ENCODE results near the gene CEP55.

Gene CEP55

GRCh38 chr10:93496322-93497041 lies at the start of gene CEP55:
CEP55 (plus strand) TSS chr10:93496612; CDS start chr10:93500052, 3,440 bp downstream.
- Mint-ChIP-seq H3K4me1 (peaks cover 12 to 19% of the 10 kb centered on the region in 2 donors), H3K27ac (peak within 1 kb of the TSS; percentile 81), H3K4me3 (peak within 1 kb of the TSS; percentile 91 to 93), H3K9me3 (no peaks in the 10 kb centered on the region), H3K36me3 (no peaks in the 10 kb centered on the region), H3K27me3 (peaks cover 0 to 12% of the 10 kb centered on the region in 2 donors)
- ATAC-seq (replicated peaks) (peak; percentile 99), DNase-seq (peak; percentile 93)

GRCh38 chr10:93447019-93447418 lies 49.4 kb upstream of the CEP55 start:
- Mint-ChIP-seq H3K9me3 (peaks cover 0 to 1% of the 10 kb centered on the region in 2 donors), H3K4me3 (no peak overlapping the region)

GRCh38 chr10:93447970-93448369 lies 48.4 kb upstream of the CEP55 start:
- H3K27ac Mint-ChIP-seq = no peak overlapping the region
- peaks cover 0 to 4% of the 10 kb centered on the region in 2 donors for H3K36me3 Mint-ChIP-seq
- no peak for ATAC-seq (replicated peaks)

More at GRCh38 chr10:93447019-93447418, 49.4 kb upstream of the CEP55 start:
- no peak overlapping the region for H3K27ac Mint-ChIP-seq
- DNase-seq = no peak
- no peak for ATAC-seq (replicated peaks)
- H3K4me1 Mint-ChIP-seq = no peaks in the 10 kb centered on the region
- H3K36me3 Mint-ChIP-seq = peaks cover 0 to 4% of the 10 kb centered on the region in 2 donors
- H3K27me3 Mint-ChIP-seq = peaks cover 0 to 5% of the 10 kb centered on the region in 2 donors

GRCh38 chr10:93451244-93451947 lies 45.0 kb upstream of the CEP55 start:
- Mint-ChIP-seq H3K27ac (no peak overlapping the region), H3K9me3 (no peaks in the 10 kb centered on the region), H3K36me3 (no peaks in the 10 kb centered on the region), H3K4me3 (no peak overlapping the region), H3K4me1 (no peaks in the 10 kb centered on the region), H3K27me3 (no peaks in the 10 kb centered on the region)
- DNase-seq (no peak), ATAC-seq (replicated peaks) (no peak)

More at GRCh38 chr10:93447970-93448369, 48.4 kb upstream of the CEP55 start:
- DNase-seq = no peak
- Mint-ChIP-seq H3K9me3 (peaks cover 0 to 1% of the 10 kb centered on the region in 2 donors), H3K4me1 (no peaks in the 10 kb centered on the region), H3K4me3 (no peak overlapping the region), H3K27me3 (peaks cover 0 to 5% of the 10 kb centered on the region in 2 donors)

- H3K27ac Mint-ChIP-seq = no peak overlapping the region
- H3K4me1 Mint-ChIP-seq = no peaks in the 10 kb centered on the region
- DNase-seq (no peak), ATAC-seq (replicated peaks) (peak; percentile 16 to 54)
- no peaks in the 10 kb centered on the region for H3K9me3 Mint-ChIP-seq
- H3K36me3 Mint-ChIP-seq = no peaks in the 10 kb centered on the region
- no peaks in the 10 kb centered on the region for H3K27me3 Mint-ChIP-seq
- H3K4me3 Mint-ChIP-seq = no peak overlapping the region
Observed at GRCh38 chr10:93452143-93452542, 44.3 kb upstream of the CEP55 start.

- peaks cover 0 to 4% of the 10 kb centered on the region in 2 donors for H3K27me3 Mint-ChIP-seq
- no peaks in the 10 kb centered on the region for H3K36me3 Mint-ChIP-seq
- no peak overlapping the region for H3K4me3 Mint-ChIP-seq
- ATAC-seq (replicated peaks) (no peak), DNase-seq (no peak)
- H3K9me3 Mint-ChIP-seq = no peaks in the 10 kb centered on the region
- no peak overlapping the region for H3K27ac Mint-ChIP-seq
- peaks cover 0 to 5% of the 10 kb centered on the region in 2 donors for H3K4me1 Mint-ChIP-seq
Observed at GRCh38 chr10:93454146-93454545, 42.3 kb upstream of the CEP55 start.

- H3K27me3 Mint-ChIP-seq = peaks cover under 1 to 5% of the 10 kb centered on the region in 2 donors
- H3K27ac Mint-ChIP-seq = no peak overlapping the region
- no peak overlapping the region for H3K4me3 Mint-ChIP-seq
- peaks cover 0 to 5% of the 10 kb centered on the region in 2 donors for H3K4me1 Mint-ChIP-seq
- H3K9me3 Mint-ChIP-seq = no peaks in the 10 kb centered on the region
- peaks cover 0 to under 1% of the 10 kb centered on the region in 2 donors for H3K36me3 Mint-ChIP-seq
- ATAC-seq (replicated peaks) (no peak), DNase-seq (no peak)
Observed at GRCh38 chr10:93454736-93455135, 41.7 kb upstream of the CEP55 start.

GRCh38 chr10:93456480-93456879 lies 39.9 kb upstream of the CEP55 start:
- Mint-ChIP-seq H3K36me3 (peaks cover 0 to 1% of the 10 kb centered on the region in 2 donors), H3K4me1 (peaks cover 5 to 9% of the 10 kb centered on the region in 2 donors), H3K9me3 (no peaks in the 10 kb centered on the region), H3K4me3 (no peak overlapping the region), H3K27ac (no peak overlapping the region), H3K27me3 (peaks cover 5 to 9% of the 10 kb centered on the region in 2 donors)
- ATAC-seq (replicated peaks) (no peak), DNase-seq (no peak)

- H3K36me3 Mint-ChIP-seq = peaks cover 0 to 1% of the 10 kb centered on the region in 2 donors
- H3K27me3 Mint-ChIP-seq = peaks cover 5 to 9% of the 10 kb centered on the region in 2 donors
- ATAC-seq (replicated peaks) (no peak), DNase-seq (no peak)
- no peaks in the 10 kb centered on the region for H3K9me3 Mint-ChIP-seq
- peaks cover 9 to 16% of the 10 kb centered on the region in 2 donors for H3K4me1 Mint-ChIP-seq
- no peak overlapping the region for H3K4me3 Mint-ChIP-seq
- H3K27ac Mint-ChIP-seq = no peak overlapping the region
Observed at GRCh38 chr10:93457511-93457910, 38.9 kb upstream of the CEP55 start.

- H3K9me3 Mint-ChIP-seq = peaks cover 0 to 1% of the 10 kb centered on the region in 2 donors
Observed at GRCh38 chr10:93458821-93459257, 37.6 kb upstream of the CEP55 start.

GRCh38 chr10:93459466-93459865 lies 36.9 kb upstream of the CEP55 start:
- H3K27me3 Mint-ChIP-seq = peaks cover 5 to 9% of the 10 kb centered on the region in 2 donors
- peaks cover 14 to 23% of the 10 kb centered on the region in 2 donors for H3K4me1 Mint-ChIP-seq
- H3K27ac Mint-ChIP-seq = no peak overlapping the region
- H3K9me3 Mint-ChIP-seq = peaks cover 0 to 1% of the 10 kb centered on the region in 2 donors
- DNase-seq = no peak
- ATAC-seq (replicated peaks) = no peak
- H3K36me3 Mint-ChIP-seq = peaks cover 0 to 1% of the 10 kb centered on the region in 2 donors
- no peak overlapping the region for H3K4me3 Mint-ChIP-seq

More at GRCh38 chr10:93458821-93459257, 37.6 kb upstream of the CEP55 start:
- H3K27ac Mint-ChIP-seq = no peak overlapping the region
- H3K27me3 Mint-ChIP-seq = peaks cover 5 to 9% of the 10 kb centered on the region in 2 donors
- DNase-seq (no peak), ATAC-seq (replicated peaks) (no peak)
- H3K4me1 Mint-ChIP-seq = peaks cover 14 to 23% of the 10 kb centered on the region in 2 donors
- no peak overlapping the region for H3K4me3 Mint-ChIP-seq
- H3K36me3 Mint-ChIP-seq = peaks cover 0 to 1% of the 10 kb centered on the region in 2 donors

- H3K36me3 Mint-ChIP-seq = peaks cover 0 to 1% of the 10 kb centered on the region in 2 donors
- H3K4me3 Mint-ChIP-seq = no peak overlapping the region
- H3K9me3 Mint-ChIP-seq = peaks cover 0 to 1% of the 10 kb centered on the region in 2 donors
- peaks cover 5 to 9% of the 10 kb centered on the region in 2 donors for H3K27me3 Mint-ChIP-seq
- DNase-seq (no peak), ATAC-seq (replicated peaks) (no peak)
- H3K4me1 Mint-ChIP-seq = peaks cover 14 to 23% of the 10 kb centered on the region in 2 donors
- H3K27ac Mint-ChIP-seq = peak overlapping the region; percentile 1
Observed at GRCh38 chr10:93461109-93461806, 35.2 kb upstream of the CEP55 start.

- H3K4me3 Mint-ChIP-seq = no peak overlapping the region
- DNase-seq (no peak), ATAC-seq (replicated peaks) (peak; percentile 58 to 65)
- H3K27ac Mint-ChIP-seq = no peak overlapping the region
- peaks cover 5 to 9% of the 10 kb centered on the region in 2 donors for H3K27me3 Mint-ChIP-seq
- H3K4me1 Mint-ChIP-seq = peaks cover 14 to 23% of the 10 kb centered on the region in 2 donors
- peaks cover 0 to 1% of the 10 kb centered on the region in 2 donors for H3K36me3 Mint-ChIP-seq
- peaks cover 0 to 1% of the 10 kb centered on the region in 2 donors for H3K9me3 Mint-ChIP-seq
Observed at GRCh38 chr10:93461807-93462178, 34.6 kb upstream of the CEP55 start.

GRCh38 chr10:93462371-93462770 lies 34.0 kb upstream of the CEP55 start:
- Mint-ChIP-seq H3K27ac (no peak overlapping the region), H3K36me3 (peaks cover 0 to 1% of the 10 kb centered on the region in 2 donors), H3K4me3 (no peak overlapping the region), H3K4me1 (peaks cover 14 to 23% of the 10 kb centered on the region in 2 donors), H3K9me3 (peaks cover 0 to 1% of the 10 kb centered on the region in 2 donors), H3K27me3 (peaks cover 5 to 9% of the 10 kb centered on the region in 2 donors)
- DNase-seq (no peak), ATAC-seq (replicated peaks) (no peak)
